ENCODE results near the gene LMF1.

GRCh38 chr16:843771-844170 is 127.0 kb downstream of the LMF1 start:
- TF ChIP-seq NRF1 (conservative IDR thresholded peaks at IDR 0.05 in 1 of 2, IDR thresholded peaks at IDR 0.05 in 1 of 2) (no peak), PHF8 (IDR thresholded peaks at IDR 0.05; ENCODE audit: borderline replicate concordance, low read length) (no peak; the same call in 1 of the 2 replicates), POLR2A (conservative IDR thresholded peaks at IDR 0.05) (no peak), MEF2D (tag; conservative IDR thresholded peaks at IDR 0.05; ENCODE audit: low read depth) (no peak), CTCF (IDR thresholded peaks at IDR 0.05 in 2 of 3, conservative IDR thresholded peaks at IDR 0.05 in 1 of 3; ENCODE audit: insufficient read depth in 2 of 3, low read depth in 1 of 3, low read length in 3 of 3) (no peak), PML (IDR thresholded peaks at IDR 0.05; ENCODE audit: low read length) (no peak), MTF1 (CRISPR knock-in tag; IDR thresholded peaks at IDR 0.05; ENCODE audit: borderline replicate concordance) (no peak), HNRNPLL (IDR thresholded peaks at IDR 0.05; ENCODE audit: low read depth, low read length, poor library complexity, severe bottlenecking) (no peak), NFE2 (IDR thresholded peaks at IDR 0.05; ENCODE audit: low read depth) (no peak)

Measured in K562 (cell line).